Panc1 (cell line): ENCODE results near the gene S1PR3. TPM values are rescaled to one million over a fixed set of nuclear protein-coding genes. Genes with fewer than 3 reads are reported as not detected.

Experiments used
- ATAC-seq: fragments of 200-7000 bp; cut with Tn5 transposase; 2 replicates; pipeline ENCODE4 v1.9.1; 2020; ENCODE audit warnings: mild to moderate bottlenecking, moderate library complexity
- BruUV-seq: library from RNA; stranded (reverse); fragments of 400-500 nt; replicated peaks from 2 replicates; lab custom pipeline; 2021; lab: Mats Ljungman, UMichigan
- CTCF ChIA-PET: fragments of 300-600 bp; sonication (Branson Sonifier 250); formaldehyde crosslinking; loops from one replicate; lab custom pipeline; 2022; ENCODE audit warnings: antibody characterized with exemption; lab: Charles Lee
- POLR2A ChIA-PET: fragments of 300-600 bp; sonication (Branson Sonifier 250); formaldehyde crosslinking; loops from one replicate; lab custom pipeline; 2022; ENCODE audit warnings: antibody characterized with exemption; lab: Charles Lee
- DNase-seq: peaks from one replicate; pipeline ENCODE4 v3.0.0-alpha.2; 2010; ENCODE audit warnings: low read depth, low spot score
- H3K27ac ChIP-seq: 2 replicates; pipeline ENCODE4 v1.5.1; 2011; ENCODE audit warnings: mild to moderate bottlenecking, low read length, inconsistent platforms
- H3K27me3 ChIP-seq: fragments of 200-500 bp; sonication (Bioruptor generic); 2 replicates; pipeline ENCODE4 v1.6.0; 2014; ENCODE audit warnings: low read length, inconsistent platforms; ENCODE audit not compliant: control insufficient read depth, insufficient read depth
- H3K36me3 ChIP-seq: fragments of 200-500 bp; sonication (Bioruptor generic); 2 replicates; pipeline ENCODE4 v1.5.1; 2014; ENCODE audit warnings: inconsistent platforms, mild to moderate bottlenecking, low read length, moderate library complexity; ENCODE audit not compliant: control insufficient read depth, insufficient read depth
- H3K4me1 ChIP-seq: 2 replicates; pipeline ENCODE4 v1.5.1; 2011; ENCODE audit warnings: inconsistent platforms, mild to moderate bottlenecking, low read length, moderate library complexity; ENCODE audit not compliant: control insufficient read depth, insufficient read depth
- H3K4me3 ChIP-seq, 2 experiments: 2 replicates each; pipeline ENCODE4 v1.5.1; 2011 to 2012; ENCODE audit warnings: low read depth in 2 of 2, low read length in 2 of 2, mild to moderate bottlenecking in 2 of 2, inconsistent platforms in 1 of 2, moderate library complexity in 1 of 2
- H3K9me3 ChIP-seq: fragments of 200-500 bp; sonication (Bioruptor generic); 2 replicates; pipeline ENCODE4 v1.5.1; 2014; ENCODE audit warnings: low read depth, mild to moderate bottlenecking, inconsistent platforms, low read length, moderate library complexity; ENCODE audit not compliant: control insufficient read depth, insufficient read depth
- CTCF ChIP-seq: fragments of 450-650 bp; IDR thresholded peaks from 2 replicates; pipeline ENCODE4 v1.5.1; 2017; ENCODE audit warnings: mild to moderate bottlenecking
- POLR2AphosphoS5 ChIP-seq: IDR thresholded peaks from 2 replicates; pipeline ENCODE4 v1.6.1; 2012; ENCODE audit warnings: mild to moderate bottlenecking, low read depth, low read length, moderate library complexity
- REST ChIP-seq, 2 experiments: IDR thresholded peaks; 2 replicates each; pipeline ENCODE4 v1.6.1; 2011 to 2012; ENCODE audit warnings: low read depth in 2 of 2, control low read depth in 1 of 2, low read length in 1 of 2, mild to moderate bottlenecking in 1 of 2, moderate library complexity in 1 of 2; ENCODE audit not compliant: insufficient read depth in 1 of 2
- SIN3A ChIP-seq: IDR thresholded peaks from 2 replicates; pipeline ENCODE4 v1.6.1; 2012; ENCODE audit warnings: low read depth, mild to moderate bottlenecking, low read length, moderate library complexity, borderline replicate concordance; ENCODE audit not compliant: insufficient read depth
- TCF7L2 ChIP-seq: IDR thresholded peaks from 2 replicates; pipeline ENCODE4 v1.6.1; 2011; ENCODE audit warnings: mild to moderate bottlenecking, low read depth, low read length, inconsistent platforms
- in situ Hi-C: cut with HindIII; loops from 2 replicates; pipeline ENCODE4 v1.10.0; 2016; ENCODE audit warnings: low sequenced_read_pairs, low pct_unique_long_range_greater_than_20kb
- intact Hi-C: fragments of 100-400 bp; cut with micrococcal nuclease; formaldehyde crosslinking; loops from one replicate; pipeline ENCODE4 v1.10.0; 2022; ENCODE audit not compliant: unreplicated experiment
- total RNA-seq: library from RNA; stranded (reverse); gene quantifications from one replicate; pipeline ENCODE4 v1.2.1, GENCODE V29; 2021; ENCODE audit not compliant: unreplicated experiment

S1PR3 gene
- total RNA-seq, 1 experiment from 2014 or later, result 8.1 TPM

- Histone ChIP-seq H3K4me1 (no peaks in the 10 kb centered on the region), H3K36me3 (no peaks in the 10 kb centered on the region), H3K9me3 (no peaks in the 10 kb centered on the region), H3K27ac (no peak overlapping the region), H3K4me3 (no peak overlapping the region), H3K27me3 (no peaks in the 10 kb centered on the region)
- POLR2A ChIA-PET, result no interaction called here
- in situ Hi-C loops (no loop called here), intact Hi-C loops (no loop called here)
- CTCF ChIA-PET, result no interaction called here
- no peak for ATAC-seq
- DNase-seq, result no peak
- no peak for TF ChIP-seq REST (IDR thresholded peaks at IDR 0.05; ENCODE audit: insufficient read depth in 1 of 2, low read depth in 2 of 2, low read length in 1 of 2)
- no peak for TF ChIP-seq TCF7L2
- TF ChIP-seq CTCF, result no peak
- TF ChIP-seq POLR2AphosphoS5, result no peak
- no peak for TF ChIP-seq SIN3A
- BruUV-seq, result no TSS peak
Measured at GRCh38 chr9:89042984-89043383, 51.7 kb downstream of the S1PR3 start.

- Histone ChIP-seq H3K9me3 (no peaks in the 10 kb centered on the region), H3K27me3 (no peaks in the 10 kb centered on the region), H3K27ac (no peak overlapping the region), H3K36me3 (no peaks in the 10 kb centered on the region), H3K4me3 (no peak overlapping the region), H3K4me1 (no peaks in the 10 kb centered on the region)
- no TSS peak for BruUV-seq
- intact Hi-C loops, result no loop called here
- TF ChIP-seq CTCF (no peak), POLR2AphosphoS5 (no peak), REST (IDR thresholded peaks at IDR 0.05; ENCODE audit: insufficient read depth in 1 of 2, low read depth in 2 of 2, low read length in 1 of 2) (no peak), SIN3A (no peak), TCF7L2 (no peak)
- ATAC-seq (no peak), DNase-seq (no peak)
- ChIA-PET POLR2A (no interaction called here), CTCF (no interaction called here)
- in situ Hi-C loops, result no loop called here
Measured at GRCh38 chr9:89044104-89044503, 52.8 kb downstream of the S1PR3 start.
